Neural cell (in vitro differentiated cells): ENCODE data around the gene TSPAN18. TPM values are rescaled to one million over a fixed set of nuclear protein-coding genes. Genes with fewer than 3 reads are reported as not detected.

Experiments
- H2AFZ ChIP-seq: fragments of 200-600, 300-800 bp; sonication (generic), shearing (Covaris generic); 2 replicates; pipeline ENCODE4 v1.6.0; 2014; ENCODE audit warnings: low read depth, mild to moderate bottlenecking, antibody characterized with exemption, low read length, moderate library complexity
- H3F3A ChIP-seq: fragments of 200-600 bp; shearing (Covaris generic); 2 replicates; pipeline ENCODE4 v1.6.1; 2016; ENCODE audit warnings: mild to moderate bottlenecking, moderate library complexity, mixed read lengths, antibody characterized with exemption, low read length; ENCODE audit not compliant: insufficient read depth, poor library complexity, severe bottlenecking
- H3K27ac ChIP-seq: fragments of 200-600, 300-800 bp; sonication (generic), shearing (Covaris generic); 2 replicates; pipeline ENCODE4 v1.5.1; 2014; ENCODE audit warnings: mild to moderate bottlenecking, low read length, moderate library complexity
- H3K27me3 ChIP-seq: fragments of 300-800, 200-600 bp; sonication (generic), shearing (Covaris generic); 2 replicates; pipeline ENCODE4 v1.6.0; 2014; ENCODE audit warnings: mild to moderate bottlenecking, low read depth, low read length, moderate library complexity; ENCODE audit not compliant: insufficient read depth
- H3K36me3 ChIP-seq: fragments of 300-800, 200-600 bp; sonication (generic), shearing (Covaris generic); 2 replicates; pipeline ENCODE4 v1.5.1; 2014; ENCODE audit warnings: mild to moderate bottlenecking, antibody characterized with exemption, low read length, moderate library complexity; ENCODE audit not compliant: insufficient read depth
- H3K4me2 ChIP-seq: fragments of 300-800, 200-600 bp; sonication (generic), shearing (Covaris generic); 2 replicates; pipeline ENCODE4 v1.6.0; 2014; ENCODE audit warnings: mild to moderate bottlenecking, low read length
- H3K4me3 ChIP-seq: fragments of 300-800, 200-600 bp; sonication (generic), shearing (Covaris generic); 2 replicates; pipeline ENCODE4 v1.5.1; 2014; ENCODE audit warnings: mild to moderate bottlenecking, low read length, moderate library complexity
- H3K79me2 ChIP-seq: fragments of 200-600 bp; shearing (Covaris generic); replicated peaks from 2 replicates; pipeline ENCODE4 v1.6.0; 2014; ENCODE audit warnings: mild to moderate bottlenecking, low read length, moderate library complexity; ENCODE audit not compliant: insufficient read depth
- H3K9ac ChIP-seq: fragments of 300-800, 200-600 bp; sonication (generic), shearing (Covaris generic); 2 replicates; pipeline ENCODE4 v1.6.1; 2016; ENCODE audit warnings: mild to moderate bottlenecking, low read length, mixed read lengths
- H3K9me2 ChIP-seq: fragments of 200-600 bp; shearing (Covaris generic); 2 replicates; pipeline ENCODE4 v1.6.1; 2016; ENCODE audit warnings: mild to moderate bottlenecking, low read length, mixed read lengths; ENCODE audit not compliant: insufficient read depth
- H3K9me3 ChIP-seq: fragments of 200-600, 300-800 bp; sonication (generic), shearing (Covaris generic); 2 replicates; pipeline ENCODE4 v1.6.1; 2016; ENCODE audit warnings: mild to moderate bottlenecking, mixed run types, low read length, moderate library complexity, mixed read lengths
- H4K20me1 ChIP-seq: fragments of 200-600 bp; shearing (Covaris generic); 2 replicates; pipeline ENCODE4 v1.6.1; 2016; ENCODE audit warnings: mild to moderate bottlenecking, mixed run types; ENCODE audit not compliant: insufficient read depth
- CTCF ChIP-seq: fragments of 450-650 bp; IDR thresholded peaks from 2 replicates; pipeline ENCODE4 v1.5.1; 2014; ENCODE audit warnings: antibody characterized with exemption, mild to moderate bottlenecking, moderate library complexity; ENCODE audit not compliant: poor library complexity, severe bottlenecking
- EP300 ChIP-seq: fragments of 450-650 bp; conservative IDR thresholded peaks from 2 replicates; pipeline ENCODE4 v1.6.1; 2014; ENCODE audit warnings: antibody characterized with exemption, mild to moderate bottlenecking, moderate library complexity; ENCODE audit not compliant: poor library complexity, severe bottlenecking
- EZH2 ChIP-seq: fragments of 200-600, 300-800 bp; shearing (Covaris generic), sonication (generic); IDR thresholded peaks from 2 replicates; pipeline ENCODE4 v1.6.1; 2014; ENCODE audit warnings: antibody characterized with exemption, low read length, borderline replicate concordance, mild to moderate bottlenecking; ENCODE audit not compliant: insufficient read depth, poor library complexity, severe bottlenecking
- MXI1 ChIP-seq: fragments of 450-650 bp; conservative IDR thresholded peaks from 2 replicates; pipeline ENCODE4 v1.6.1; 2014; ENCODE audit warnings: antibody characterized with exemption, mild to moderate bottlenecking; ENCODE audit not compliant: poor library complexity, severe bottlenecking
- POLR2AphosphoS5 ChIP-seq: IDR thresholded peaks from 2 replicates; pipeline ENCODE4 v1.6.1; 2012
- RAD21 ChIP-seq: fragments of 450-650 bp; conservative IDR thresholded peaks from 2 replicates; pipeline ENCODE4 v1.6.1; 2014; ENCODE audit warnings: antibody characterized with exemption, mild to moderate bottlenecking, moderate library complexity
- REST ChIP-seq: IDR thresholded peaks from 2 replicates; pipeline ENCODE4 v1.6.1; 2012; ENCODE audit warnings: borderline replicate concordance
- SMC3 ChIP-seq: fragments of 450-650 bp; conservative IDR thresholded peaks from 2 replicates; pipeline ENCODE4 v1.6.1; 2014; ENCODE audit warnings: antibody characterized with exemption, mild to moderate bottlenecking, moderate library complexity; ENCODE audit not compliant: poor library complexity
- TAF1 ChIP-seq: IDR thresholded peaks from 2 replicates; pipeline ENCODE4 v1.6.1; 2012; ENCODE audit warnings: low read depth
- polyA plus RNA-seq: library from polyadenylated mRNA; depleted of rRNA; stranded (reverse); fragments of >200 nt; gene quantifications from 2 replicates; pipeline ENCODE4 v1.2.3, GENCODE V29; 2014

The TSPAN18 gene
- polyA plus RNA-seq, 1 donor from 2014 or later: 8.4 TPM

GRCh38 chr11:44863231-44863630 is 136.5 kb downstream of the TSPAN18 start:
- no peak overlapping the region for H2AFZ ChIP-seq
- H3K36me3 ChIP-seq: no peaks in the 10 kb centered on the region
- H3F3A ChIP-seq: no peaks in the 10 kb centered on the region
- no peak overlapping the region for H3K4me3 ChIP-seq
- H3K27ac ChIP-seq: no peak overlapping the region
- no peaks in the 10 kb centered on the region for H3K79me2 ChIP-seq
- no peak overlapping the region for H3K4me2 ChIP-seq
- TF ChIP-seq REST: no peak
- TF ChIP-seq TAF1: no peak
- TF ChIP-seq SMC3: no peak
- TF ChIP-seq RAD21: no peak
- no peak for TF ChIP-seq POLR2AphosphoS5
- no peak for TF ChIP-seq CTCF
- no peak for TF ChIP-seq EP300
- no peak for TF ChIP-seq EZH2
- TF ChIP-seq MXI1: no peak
- H3K9me3 ChIP-seq: no peaks in the 10 kb centered on the region
- H3K9me2 ChIP-seq: no peaks in the 10 kb centered on the region
- H4K20me1 ChIP-seq: no peaks in the 10 kb centered on the region
- no peaks in the 10 kb centered on the region for H3K27me3 ChIP-seq
- no peak overlapping the region for H3K9ac ChIP-seq

GRCh38 chr11:44865866-44866272 is 139.1 kb downstream of the TSPAN18 start:
- no peak overlapping the region for H3K9ac ChIP-seq
- no peak for TF ChIP-seq CTCF
- no peak for TF ChIP-seq SMC3
- no peak for TF ChIP-seq REST
- TF ChIP-seq MXI1: no peak
- TF ChIP-seq RAD21: no peak
- no peak for TF ChIP-seq EP300
- TF ChIP-seq EZH2: no peak
- no peak for TF ChIP-seq POLR2AphosphoS5
- H3K9me3 ChIP-seq: no peaks in the 10 kb centered on the region
- H3K79me2 ChIP-seq: no peaks in the 10 kb centered on the region
- no peak overlapping the region for H3K27ac ChIP-seq
- H3F3A ChIP-seq: no peaks in the 10 kb centered on the region
- no peaks in the 10 kb centered on the region for H3K9me2 ChIP-seq
- H2AFZ ChIP-seq: no peak overlapping the region
- H3K27me3 ChIP-seq: no peaks in the 10 kb centered on the region
- no peaks in the 10 kb centered on the region for H3K36me3 ChIP-seq
- H3K4me3 ChIP-seq: no peak overlapping the region
- no peaks in the 10 kb centered on the region for H4K20me1 ChIP-seq
- no peak overlapping the region for H3K4me2 ChIP-seq
